Heart left ventricle (tissue), 13 donors: ENCODE data around the gene MRPL34.

ENCODE experiments used
- CTCF ChIP-seq, 12 donors: fragments of 200-600 bp; sonication (generic) in 4 of 12; IDR thresholded peaks; one replicate each; pipeline versions ENCODE4 v1.5.0 to v1.8.0; 2018 to 2022; ENCODE audit warnings: antibody characterized with exemption in 12 of 12, mild to moderate bottlenecking in 5 of 12
- POLR2A ChIP-seq, 2 donors: fragments of 450-650 bp; IDR thresholded peaks; one replicate each; pipeline ENCODE4 v1.6.1; 2017; ENCODE audit warnings: antibody characterized with exemption in 2 of 2, mild to moderate bottlenecking in 2 of 2, moderate library complexity in 2 of 2
- donor health status: ischemic (EF 13 %, LVEDD 7.1; RV severe dilation, severe dysfunction).
- donor health status: DM: no; HTN: yes; CAD: no.
- donor health status: DM: no; HTN: no; CAD: no.
- donor health status: ischemic (EF 25% LVEDD 6.9; RV normal size, moderate dysfunction).
- donor health status: ischemic (EF 25% LVEDD 5.7; RV mildly dilated, moderate dysfunction).
- donor health status: ischemic (EF 35%, LVEDD 5.7; RV mildly dilated, moderate dysfunction).
- donor health status: nonischemic (EF 11% LVEDD 7.7; RV severe dilation, severe dysfunction).
- donor health status: DM: yes; HTN: yes; CAD: no.
- donor health status: PGD.
- donor health status: ischemic (EF 29% LVEDD 5.4; RV normal size, mild dysfunction).
- donor health status: nonischemic (EF 23%, LVEDD 6.1; RV moderate dilation, normal function).

GRCh38 chr19:17302391-17303166 is 3.1 kb upstream of the MRPL34 start:
- TF ChIP-seq CTCF (IDR thresholded peaks at IDR 0.05): no peak
- TF ChIP-seq POLR2A (IDR thresholded peaks at IDR 0.05): no peak
